MM.1S (cell line): Measurements from ENCODE around the gene PPP6R2.

ENCODE experiments used
- EZH2 ChIP-seq: fragments of 300-600 bp; sonication (generic); optimal IDR thresholded peaks from 2 replicates; pipeline ENCODE3; 2017; ENCODE audit warnings: low read depth, mild to moderate bottlenecking, antibody characterized with exemption, low read length, mixed read lengths
- EZH2phosphoT487 ChIP-seq: fragments of 300-600 bp; sonication (generic); IDR thresholded peaks from 2 replicates; pipeline ENCODE4 v1.6.1; 2018; ENCODE audit warnings: antibody characterized with exemption, low read length
- TF ChIP-seq, protein P1 (sequence below): fragments of 300-600 bp; sonication (generic); IDR thresholded peaks from 2 replicates; pipeline ENCODE4 v1.5.1; 2016; ENCODE audit warnings: antibody characterized with exemption, low read length, mixed read lengths

DNA sequence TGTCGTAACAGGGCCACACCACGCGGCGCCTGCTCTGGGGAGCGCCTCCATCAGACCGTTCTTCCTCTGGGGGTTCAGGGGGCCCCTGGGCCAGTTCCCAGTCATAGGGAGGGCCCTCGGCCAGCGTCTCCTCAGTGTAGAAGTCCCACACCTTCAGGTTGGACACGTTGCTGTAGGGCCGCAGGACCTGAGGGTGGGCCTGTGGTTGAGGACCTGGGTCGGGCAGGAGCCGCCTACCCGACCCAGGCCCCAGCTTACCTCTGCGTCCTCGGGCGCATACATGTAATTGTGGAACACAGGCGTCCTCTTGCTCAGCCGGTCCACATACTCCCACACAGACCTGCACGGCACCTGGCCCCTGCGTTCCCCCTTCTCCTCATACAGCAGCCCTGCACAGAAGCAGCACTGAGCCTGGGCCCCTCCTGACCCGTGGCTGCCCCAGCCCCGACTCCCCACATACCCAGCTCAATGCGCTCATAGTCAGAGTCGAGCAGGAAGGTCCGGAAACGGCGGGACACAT is 111.5 kb downstream of the PPP6R2 start:
- TF ChIP-seq, protein P1, sequence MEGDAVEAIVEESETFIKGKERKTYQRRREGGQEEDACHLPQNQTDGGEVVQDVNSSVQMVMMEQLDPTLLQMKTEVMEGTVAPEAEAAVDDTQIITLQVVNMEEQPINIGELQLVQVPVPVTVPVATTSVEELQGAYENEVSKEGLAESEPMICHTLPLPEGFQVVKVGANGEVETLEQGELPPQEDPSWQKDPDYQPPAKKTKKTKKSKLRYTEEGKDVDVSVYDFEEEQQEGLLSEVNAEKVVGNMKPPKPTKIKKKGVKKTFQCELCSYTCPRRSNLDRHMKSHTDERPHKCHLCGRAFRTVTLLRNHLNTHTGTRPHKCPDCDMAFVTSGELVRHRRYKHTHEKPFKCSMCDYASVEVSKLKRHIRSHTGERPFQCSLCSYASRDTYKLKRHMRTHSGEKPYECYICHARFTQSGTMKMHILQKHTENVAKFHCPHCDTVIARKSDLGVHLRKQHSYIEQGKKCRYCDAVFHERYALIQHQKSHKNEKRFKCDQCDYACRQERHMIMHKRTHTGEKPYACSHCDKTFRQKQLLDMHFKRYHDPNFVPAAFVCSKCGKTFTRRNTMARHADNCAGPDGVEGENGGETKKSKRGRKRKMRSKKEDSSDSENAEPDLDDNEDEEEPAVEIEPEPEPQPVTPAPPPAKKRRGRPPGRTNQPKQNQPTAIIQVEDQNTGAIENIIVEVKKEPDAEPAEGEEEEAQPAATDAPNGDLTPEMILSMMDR = no peak
- TF ChIP-seq EZH2phosphoT487 (no peak), EZH2 (no peak)
